GM12878 (cell line): ENCODE measurements around the gene POLR1D. TPM values are rescaled to one million over a fixed set of nuclear protein-coding genes. Genes with fewer than 3 reads are reported as not detected.

Experiments used
- ATF7 ChIP-seq: fragments of 450-650 bp; IDR thresholded peaks from 2 replicates; pipeline ENCODE4 v1.6.1; 2016; ENCODE audit warnings: low read depth, mild to moderate bottlenecking
- CBX5 ChIP-seq: sonication (generic); IDR thresholded peaks from 2 replicates; pipeline ENCODE4 v1.6.1; 2016; ENCODE audit warnings: low read depth, moderate library complexity, mild to moderate bottlenecking, inconsistent platforms
- ELK1 ChIP-seq: IDR thresholded peaks from 2 replicates; pipeline ENCODE4 v1.6.1; 2012; ENCODE audit warnings: low read depth, low read length, improper control_type of control experiment
- GATAD2B ChIP-seq: fragments of 450-650 bp; conservative IDR thresholded peaks from 2 replicates; pipeline ENCODE4 v1.6.1; 2017; ENCODE audit warnings: low read depth, mild to moderate bottlenecking, moderate library complexity
- HCFC1 ChIP-seq: fragments of 150-350 bp; IDR thresholded peaks from 2 replicates; pipeline ENCODE4 v1.6.1; 2014; ENCODE audit warnings: low read length
- HDAC2 ChIP-seq: fragments of 200-600 bp; sonication (generic); IDR thresholded peaks from 2 replicates; pipeline ENCODE4 v1.6.1; 2017
- IRF5 ChIP-seq: fragments of 450-650 bp; IDR thresholded peaks from 2 replicates; pipeline ENCODE4 v1.6.1; 2017; ENCODE audit warnings: borderline replicate concordance
- KAT2A ChIP-seq: conservative IDR thresholded peaks from 2 replicates; pipeline ENCODE4 v1.6.1; 2011; ENCODE audit warnings: low read depth, low read length; ENCODE audit not compliant: control insufficient read depth
- LARP7 ChIP-seq: fragments of 450-650 bp; IDR thresholded peaks from 2 replicates; pipeline ENCODE4 v1.6.1; 2017; ENCODE audit warnings: mild to moderate bottlenecking
- MTA3 ChIP-seq: IDR thresholded peaks from 2 replicates; pipeline ENCODE4 v1.6.1; 2012; ENCODE audit warnings: low read length, inconsistent platforms, borderline replicate concordance
- MXI1 ChIP-seq: fragments of 150-350 bp; IDR thresholded peaks from 2 replicates; pipeline ENCODE4 v1.6.1; 2011; ENCODE audit warnings: low read depth, mild to moderate bottlenecking, inconsistent platforms, low read length, improper control_type of control experiment
- NFYA ChIP-seq: IDR thresholded peaks from 2 replicates; pipeline ENCODE4 v1.6.1; 2011; ENCODE audit warnings: low read depth, mild to moderate bottlenecking, low read length, improper control_type of control experiment, borderline replicate concordance
- NFYB ChIP-seq: IDR thresholded peaks from 2 replicates; pipeline ENCODE4 v1.6.1; 2011; ENCODE audit warnings: low read depth, mild to moderate bottlenecking, low read length, improper control_type of control experiment, moderate library complexity; ENCODE audit not compliant: insufficient read depth
- NR2C1 ChIP-seq: fragments of 450-650 bp; IDR thresholded peaks from 2 replicates; pipeline ENCODE4 v1.6.1; 2017; ENCODE audit warnings: antibody characterized with exemption, mild to moderate bottlenecking, moderate library complexity
- PML ChIP-seq: IDR thresholded peaks from 2 replicates; pipeline ENCODE4 v1.6.1; 2012; ENCODE audit warnings: low read length, inconsistent platforms
- RAD51 ChIP-seq: fragments of 450-650 bp; IDR thresholded peaks from 2 replicates; pipeline ENCODE4 v1.6.1; 2016; ENCODE audit warnings: moderate library complexity, mild to moderate bottlenecking, inconsistent platforms
- SPI1 ChIP-seq: IDR thresholded peaks from 2 replicates; pipeline ENCODE4 v1.6.1; 2011; ENCODE audit warnings: low read depth, mild to moderate bottlenecking, low read length, moderate library complexity, borderline replicate concordance; ENCODE audit not compliant: insufficient read depth
- TBL1XR1 ChIP-seq: IDR thresholded peaks from 2 replicates; pipeline ENCODE4 v1.6.1; 2012; ENCODE audit warnings: low read depth, low read length, improper control_type of control experiment
- ZNF24 ChIP-seq: fragments of 450-650 bp; IDR thresholded peaks from 2 replicates; pipeline ENCODE4 v1.6.1; 2017; ENCODE audit warnings: antibody characterized with exemption, mild to moderate bottlenecking
- ZSCAN29 ChIP-seq: fragments of 450-650 bp; IDR thresholded peaks from 2 replicates; pipeline ENCODE4 v1.6.1; 2017; ENCODE audit warnings: mild to moderate bottlenecking, moderate library complexity
- ZZZ3 ChIP-seq: IDR thresholded peaks from 2 replicates; pipeline ENCODE4 v1.6.1; 2011; ENCODE audit warnings: low read depth; ENCODE audit not compliant: control insufficient read depth, insufficient read length
- polyA plus RNA-seq, 11 experiments: library from polyadenylated mRNA; depleted of rRNA in 4 of 11; unstranded in 6 of 11; stranded (reverse) in 5 of 11; fragments of >200 nt; fragmentation: Nextera tagmentation in 4 of 11; fragmentation: Illumina TruSeq in 1 of 11; extraction: Ambion mirVana in 4 of 11; extraction: Trizol in 1 of 11; gene quantifications; 1 replicate in 1 of 11; 2 replicates in 10 of 11; pipeline versions ENCODE4 v1.2.1 to v1.2.3, GENCODE V29; 2011 to 2016; ENCODE audit warnings: inconsistent platforms in 2 of 11, missing spikeins in 2 of 11, low read depth in 1 of 11
- total RNA-seq, 4 experiments: library from RNA; depleted of rRNA in 3 of 4; stranded (reverse); fragments of >200 nt in 3 of 4; fragmentation: Illumina TruSeq in 1 of 4; extraction: Trizol in 1 of 4; gene quantifications; 2 replicates each; pipeline versions ENCODE4 v1.2.1 to v1.2.3, GENCODE V29; 2013 to 2021
- TF ChIP-seq, protein P1 (sequence below): fragments of 450-650 bp; IDR thresholded peaks from 2 replicates; pipeline ENCODE4 v1.6.1; 2017; ENCODE audit warnings: mild to moderate bottlenecking, low read depth, inconsistent platforms; ENCODE audit not compliant: poor library complexity, severe bottlenecking
- TF ChIP-seq, protein P2 (sequence below): fragments of 450-650 bp; IDR thresholded peaks from 2 replicates; pipeline ENCODE4 v1.6.1; 2017; ENCODE audit warnings: antibody characterized with exemption, mild to moderate bottlenecking, moderate library complexity

The POLR1D gene
- total and polyA plus RNA-seq, 10 of the 15 experiments (the other 5 are each of a cell fraction or from before 2014, with no cell fraction given) = 119 to 223 (median 160) TPM

- TF ChIP-seq NFYB (no peak), MXI1 (peak; percentile 51), NFYA (no peak), PML (peak; percentile 85; the same call in 1 of the 2 replicates), LARP7 (peak; percentile 88), HDAC2 (no peak), MTA3 (no peak; the same call in 1 of the 2 replicates), CBX5 (no peak), ELK1 (no peak), NR2C1 (peak; percentile 21; the same call in 1 of the 2 replicates), TBL1XR1 (no peak), SPI1 (no peak), ZZZ3 (no peak), IRF5 (no peak), HCFC1 (no peak), ZSCAN29 (no peak), KAT2A (no peak), ZNF24 (no peak), RAD51 (peak; percentile 83), GATAD2B (peak; percentile 93), ATF7 (0 out of 2 replicates have a peak, but pooled peaks have one; percentile 17)
- TF ChIP-seq, protein P1, sequence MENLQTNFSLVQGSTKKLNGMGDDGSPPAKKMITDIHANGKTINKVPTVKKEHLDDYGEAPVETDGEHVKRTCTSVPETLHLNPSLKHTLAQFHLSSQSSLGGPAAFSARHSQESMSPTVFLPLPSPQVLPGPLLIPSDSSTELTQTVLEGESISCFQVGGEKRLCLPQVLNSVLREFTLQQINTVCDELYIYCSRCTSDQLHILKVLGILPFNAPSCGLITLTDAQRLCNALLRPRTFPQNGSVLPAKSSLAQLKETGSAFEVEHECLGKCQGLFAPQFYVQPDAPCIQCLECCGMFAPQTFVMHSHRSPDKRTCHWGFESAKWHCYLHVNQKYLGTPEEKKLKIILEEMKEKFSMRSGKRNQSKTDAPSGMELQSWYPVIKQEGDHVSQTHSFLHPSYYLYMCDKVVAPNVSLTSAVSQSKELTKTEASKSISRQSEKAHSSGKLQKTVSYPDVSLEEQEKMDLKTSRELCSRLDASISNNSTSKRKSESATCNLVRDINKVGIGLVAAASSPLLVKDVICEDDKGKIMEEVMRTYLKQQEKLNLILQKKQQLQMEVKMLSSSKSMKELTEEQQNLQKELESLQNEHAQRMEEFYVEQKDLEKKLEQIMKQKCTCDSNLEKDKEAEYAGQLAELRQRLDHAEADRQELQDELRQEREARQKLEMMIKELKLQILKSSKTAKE = no peak
- TF ChIP-seq, protein P2, sequence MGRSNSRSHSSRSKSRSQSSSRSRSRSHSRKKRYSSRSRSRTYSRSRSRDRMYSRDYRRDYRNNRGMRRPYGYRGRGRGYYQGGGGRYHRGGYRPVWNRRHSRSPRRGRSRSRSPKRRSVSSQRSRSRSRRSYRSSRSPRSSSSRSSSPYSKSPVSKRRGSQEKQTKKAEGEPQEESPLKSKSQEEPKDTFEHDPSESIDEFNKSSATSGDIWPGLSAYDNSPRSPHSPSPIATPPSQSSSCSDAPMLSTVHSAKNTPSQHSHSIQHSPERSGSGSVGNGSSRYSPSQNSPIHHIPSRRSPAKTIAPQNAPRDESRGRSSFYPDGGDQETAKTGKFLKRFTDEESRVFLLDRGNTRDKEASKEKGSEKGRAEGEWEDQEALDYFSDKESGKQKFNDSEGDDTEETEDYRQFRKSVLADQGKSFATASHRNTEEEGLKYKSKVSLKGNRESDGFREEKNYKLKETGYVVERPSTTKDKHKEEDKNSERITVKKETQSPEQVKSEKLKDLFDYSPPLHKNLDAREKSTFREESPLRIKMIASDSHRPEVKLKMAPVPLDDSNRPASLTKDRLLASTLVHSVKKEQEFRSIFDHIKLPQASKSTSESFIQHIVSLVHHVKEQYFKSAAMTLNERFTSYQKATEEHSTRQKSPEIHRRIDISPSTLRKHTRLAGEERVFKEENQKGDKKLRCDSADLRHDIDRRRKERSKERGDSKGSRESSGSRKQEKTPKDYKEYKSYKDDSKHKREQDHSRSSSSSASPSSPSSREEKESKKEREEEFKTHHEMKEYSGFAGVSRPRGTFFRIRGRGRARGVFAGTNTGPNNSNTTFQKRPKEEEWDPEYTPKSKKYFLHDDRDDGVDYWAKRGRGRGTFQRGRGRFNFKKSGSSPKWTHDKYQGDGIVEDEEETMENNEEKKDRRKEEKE = no peak
Measured at GRCh38 chr13:27621366-27622101, at the start of gene POLR1D (continued).
